GM06990 (cell line): ENCODE results near the gene NOXA1.

Experiments used
- DNase-seq: peaks from one replicate; pipeline ENCODE4 v3.0.0-alpha.2; 2011; ENCODE audit not compliant: insufficient read length; ENCODE audit errors: extremely low read depth
- H3K27me3 ChIP-seq: replicated peaks from 2 replicates; pipeline ENCODE4 v1.6.0; 2011; ENCODE audit warnings: low read length; ENCODE audit not compliant: control insufficient read depth, insufficient read depth
- H3K36me3 ChIP-seq: 2 replicates; pipeline ENCODE4 v1.5.1; 2011; ENCODE audit warnings: low read length; ENCODE audit not compliant: control insufficient read depth, insufficient read depth
- H3K4me3 ChIP-seq: replicated peaks from 2 replicates; pipeline ENCODE4 v1.5.1; 2011; ENCODE audit warnings: low read depth, mild to moderate bottlenecking, control low read depth, low read length
- CTCF ChIP-seq: IDR thresholded peaks from 2 replicates; pipeline ENCODE4 v1.5.1; 2011; ENCODE audit warnings: low read length, control low read depth, mild to moderate bottlenecking, inconsistent platforms; ENCODE audit not compliant: insufficient read depth, poor library complexity, severe bottlenecking

Gene NOXA1

GRCh38 chr9:137404961-137405567 lies 18.1 kb upstream of the NOXA1 start:
- no peak for TF ChIP-seq CTCF
- Histone ChIP-seq H3K4me3 (no peak overlapping the region), H3K36me3 (no peaks in the 10 kb centered on the region), H3K27me3 (no peaks in the 10 kb centered on the region)
- DNase-seq, result no peak

- no peak for DNase-seq
- Histone ChIP-seq H3K36me3 (no peaks in the 10 kb centered on the region), H3K4me3 (no peak overlapping the region), H3K27me3 (no peaks in the 10 kb centered on the region)
- TF ChIP-seq CTCF, result no peak
Measured at GRCh38 chr9:137405677-137406081, 17.5 kb upstream of the NOXA1 start.

- no peak overlapping the region; the same call in 1 of the 2 replicates for H3K4me3 ChIP-seq
- no peak for TF ChIP-seq CTCF
- no peaks in the 10 kb centered on the region for H3K27me3 ChIP-seq
Measured at GRCh38 chr9:137406085-137406760, 17.0 kb upstream of the NOXA1 start.

GRCh38 chr9:137406876-137407589 lies 16.2 kb upstream of the NOXA1 start:
- H3K36me3 ChIP-seq, result no peaks in the 10 kb centered on the region
- DNase-seq, result peak; percentile 70
- H3K4me3 ChIP-seq, result peak overlapping the region; percentile 39
- peak; percentile 50 for TF ChIP-seq CTCF
- no peaks in the 10 kb centered on the region for H3K27me3 ChIP-seq

More at GRCh38 chr9:137406085-137406760, 17.0 kb upstream of the NOXA1 start:
- H3K36me3 ChIP-seq, result no peaks in the 10 kb centered on the region
- no peak for DNase-seq

GRCh38 chr9:137407590-137408300 lies 15.4 kb upstream of the NOXA1 start:
- peak overlapping the region; percentile 39 for H3K4me3 ChIP-seq
- DNase-seq, result no peak
- no peak for TF ChIP-seq CTCF

More at GRCh38 chr9:137407590-137408300, 15.4 kb upstream of the NOXA1 start:
- H3K36me3 ChIP-seq, result no peaks in the 10 kb centered on the region
- H3K27me3 ChIP-seq, result no peaks in the 10 kb centered on the region
